AG09309 (cell line): ENCODE measurements around the gene MCM5.
"Not testable (repeated sequence)": the region's sequence is repeated elsewhere in the genome, so short reads cannot be mapped to it uniquely, and the experiment has no call there.

Experiments used
- DNase-seq: peaks from one replicate; pipeline ENCODE4 v3.0.0-alpha.2; 2010; ENCODE audit warnings: low read depth
- H3K4me3 ChIP-seq: 2 replicates; pipeline ENCODE4 v1.5.1; 2011; ENCODE audit warnings: mild to moderate bottlenecking, low read depth, low read length, moderate library complexity; ENCODE audit not compliant: control insufficient read depth
- TF ChIP-seq, protein P1 (sequence below): IDR thresholded peaks from 2 replicates; pipeline ENCODE4 v1.5.1; 2011; ENCODE audit warnings: mild to moderate bottlenecking, low read depth, low read length, inconsistent platforms; ENCODE audit not compliant: insufficient read depth, control insufficient read depth; ENCODE audit errors: missing control alignments

The MCM5 gene

DNA sequence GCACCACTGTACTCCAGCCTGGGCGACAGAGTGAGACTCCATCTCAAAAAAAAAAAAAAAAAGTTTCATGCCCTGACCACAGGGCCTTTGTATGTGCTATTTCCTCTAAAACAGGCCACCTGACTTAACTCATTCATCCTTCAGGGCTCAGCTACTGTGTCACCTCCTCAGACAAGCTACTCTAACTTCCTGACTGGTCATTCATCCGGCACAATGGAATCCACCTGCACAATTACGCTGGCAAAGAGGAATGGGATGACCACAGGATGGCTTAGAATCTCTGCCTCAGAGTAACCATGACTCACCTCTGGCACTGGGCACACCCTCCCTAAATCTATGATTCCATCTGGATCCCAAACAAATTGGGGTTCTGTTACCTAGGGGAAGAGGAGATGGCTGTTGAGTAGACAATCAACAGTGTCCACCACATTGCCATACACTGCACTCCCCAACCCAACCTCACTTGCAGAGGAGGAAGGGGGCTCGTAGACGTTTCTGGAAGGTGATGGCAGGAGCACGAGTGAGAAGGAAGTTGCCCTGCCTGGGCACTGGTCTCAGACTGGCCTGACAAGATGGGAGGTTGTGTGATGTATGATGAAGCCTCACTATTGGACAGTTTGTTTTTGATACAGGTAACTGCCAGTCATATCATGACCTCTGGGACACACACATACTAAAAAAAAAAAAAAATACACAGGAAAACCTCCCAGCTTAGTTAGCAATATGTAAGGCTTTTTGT, 41.9 kb upstream of the MCM5 start:
- no peak overlapping the region for H3K4me3 ChIP-seq
- no peak for DNase-seq
- TF ChIP-seq, protein P1, sequence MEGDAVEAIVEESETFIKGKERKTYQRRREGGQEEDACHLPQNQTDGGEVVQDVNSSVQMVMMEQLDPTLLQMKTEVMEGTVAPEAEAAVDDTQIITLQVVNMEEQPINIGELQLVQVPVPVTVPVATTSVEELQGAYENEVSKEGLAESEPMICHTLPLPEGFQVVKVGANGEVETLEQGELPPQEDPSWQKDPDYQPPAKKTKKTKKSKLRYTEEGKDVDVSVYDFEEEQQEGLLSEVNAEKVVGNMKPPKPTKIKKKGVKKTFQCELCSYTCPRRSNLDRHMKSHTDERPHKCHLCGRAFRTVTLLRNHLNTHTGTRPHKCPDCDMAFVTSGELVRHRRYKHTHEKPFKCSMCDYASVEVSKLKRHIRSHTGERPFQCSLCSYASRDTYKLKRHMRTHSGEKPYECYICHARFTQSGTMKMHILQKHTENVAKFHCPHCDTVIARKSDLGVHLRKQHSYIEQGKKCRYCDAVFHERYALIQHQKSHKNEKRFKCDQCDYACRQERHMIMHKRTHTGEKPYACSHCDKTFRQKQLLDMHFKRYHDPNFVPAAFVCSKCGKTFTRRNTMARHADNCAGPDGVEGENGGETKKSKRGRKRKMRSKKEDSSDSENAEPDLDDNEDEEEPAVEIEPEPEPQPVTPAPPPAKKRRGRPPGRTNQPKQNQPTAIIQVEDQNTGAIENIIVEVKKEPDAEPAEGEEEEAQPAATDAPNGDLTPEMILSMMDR, result no peak

DNA sequence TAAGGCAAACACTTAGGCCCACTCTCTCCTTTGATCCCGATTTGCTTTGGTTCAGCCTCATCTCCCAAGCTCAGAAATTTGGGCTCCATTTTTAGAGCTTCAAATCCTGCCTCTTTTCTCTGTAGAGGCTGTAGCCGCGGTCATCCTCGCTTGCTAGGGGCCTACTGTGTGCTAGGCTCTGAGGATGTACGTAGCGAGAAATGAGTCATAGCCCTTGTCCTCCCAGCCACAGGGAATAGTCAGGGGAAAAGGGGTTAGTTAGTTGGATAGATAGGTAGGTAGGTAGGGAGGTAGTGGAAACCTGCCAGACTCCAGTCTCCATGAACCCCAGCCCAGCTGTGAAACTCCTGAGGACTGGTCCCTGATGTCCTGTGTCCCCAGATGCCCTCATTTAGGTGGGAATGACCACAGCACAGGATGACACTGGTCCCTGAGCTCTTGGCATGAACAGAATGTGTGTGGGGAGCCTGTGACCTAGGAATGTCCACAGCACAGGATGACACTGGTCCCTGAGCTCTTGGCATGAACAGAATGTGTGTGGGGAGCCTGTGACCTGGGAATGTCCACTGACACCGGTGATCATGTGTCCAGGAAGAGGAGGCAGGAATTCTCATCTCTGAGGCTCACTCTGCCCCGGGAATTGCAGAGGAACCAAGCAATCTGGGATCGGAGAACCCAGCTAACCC, 40.4 kb upstream of the MCM5 start:
- H3K4me3 ChIP-seq, result no peak overlapping the region
- TF ChIP-seq, protein P1, result no peak
- DNase-seq, result no peak

DNA sequence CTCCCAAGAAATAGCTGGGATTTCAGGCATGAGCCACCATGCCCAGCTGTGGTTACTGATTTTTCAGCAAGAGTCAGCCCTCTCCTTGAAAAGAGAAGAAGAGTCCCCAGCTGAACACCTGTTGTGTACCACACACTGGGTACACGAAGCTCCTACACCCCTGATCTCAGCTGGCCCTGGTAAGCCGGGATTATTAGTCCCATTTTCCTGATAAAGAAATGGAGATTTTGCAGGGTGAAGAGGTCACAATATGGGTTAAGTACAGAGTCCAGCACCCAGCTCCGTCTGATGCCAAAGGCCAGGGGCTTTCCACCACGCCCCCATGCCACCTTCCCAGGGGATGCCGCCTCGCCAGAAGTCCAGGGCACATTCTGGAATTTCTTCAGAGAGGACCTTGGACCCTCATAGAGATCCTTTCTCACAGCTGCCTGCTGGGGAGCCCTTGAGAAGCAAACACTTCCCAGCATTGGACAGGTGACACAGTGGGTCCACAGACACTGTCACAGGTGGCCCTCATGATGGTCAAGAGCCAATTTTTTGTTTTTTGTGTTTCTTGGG, 38.9 kb upstream of the MCM5 start:
- no peak for DNase-seq
- TF ChIP-seq, protein P1, result no peak
- no peak overlapping the region for H3K4me3 ChIP-seq

DNA sequence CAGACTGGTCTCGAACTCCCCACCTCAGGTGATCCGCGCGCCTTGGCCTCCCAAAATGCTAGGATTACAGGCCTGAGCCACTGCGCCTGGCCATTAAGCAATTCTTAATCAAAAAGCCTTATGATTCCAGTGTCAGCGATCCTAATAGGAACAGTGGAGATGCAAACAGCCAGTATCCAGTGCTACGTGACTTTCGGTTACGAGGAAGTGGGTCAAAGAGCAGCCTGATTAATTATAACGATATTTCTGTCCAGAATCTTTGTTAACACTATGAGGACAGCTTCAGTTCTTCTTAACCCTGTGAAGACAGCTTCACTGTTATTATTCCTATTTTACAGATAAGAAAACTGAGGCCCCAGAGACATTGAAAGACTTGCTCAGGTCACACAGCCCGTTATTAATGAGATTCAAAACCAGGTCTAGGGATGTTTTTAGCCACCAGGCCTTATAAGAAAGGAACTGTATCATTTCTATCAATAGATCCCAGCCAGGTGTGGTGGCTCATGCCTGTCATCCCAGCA, 36.3 kb upstream of the MCM5 start:
- no peak for DNase-seq
- no peak overlapping the region for H3K4me3 ChIP-seq
- TF ChIP-seq, protein P1, result no peak

DNA sequence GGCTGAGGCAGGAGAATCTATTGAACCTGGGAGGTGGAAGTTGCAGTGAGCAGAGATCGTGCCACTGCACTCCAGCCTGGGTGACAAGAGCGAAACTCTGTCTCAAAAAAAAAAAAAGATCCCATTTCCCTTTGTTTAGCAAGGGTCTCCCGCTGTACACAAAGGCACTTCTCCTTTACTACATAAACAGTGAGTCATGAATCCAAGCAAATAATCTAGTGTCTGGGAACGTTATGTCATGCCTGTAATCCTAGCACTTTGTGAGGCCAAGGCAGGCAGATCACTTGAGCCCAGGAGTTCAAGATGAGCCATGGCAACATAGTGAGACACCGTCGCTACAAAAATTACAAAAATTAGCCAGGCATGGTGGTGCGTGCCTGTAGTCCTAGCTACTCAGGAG, 35.7 kb upstream of the MCM5 start:
- not testable (repeated sequence) for H3K4me3 ChIP-seq, DNase-seq

DNA sequence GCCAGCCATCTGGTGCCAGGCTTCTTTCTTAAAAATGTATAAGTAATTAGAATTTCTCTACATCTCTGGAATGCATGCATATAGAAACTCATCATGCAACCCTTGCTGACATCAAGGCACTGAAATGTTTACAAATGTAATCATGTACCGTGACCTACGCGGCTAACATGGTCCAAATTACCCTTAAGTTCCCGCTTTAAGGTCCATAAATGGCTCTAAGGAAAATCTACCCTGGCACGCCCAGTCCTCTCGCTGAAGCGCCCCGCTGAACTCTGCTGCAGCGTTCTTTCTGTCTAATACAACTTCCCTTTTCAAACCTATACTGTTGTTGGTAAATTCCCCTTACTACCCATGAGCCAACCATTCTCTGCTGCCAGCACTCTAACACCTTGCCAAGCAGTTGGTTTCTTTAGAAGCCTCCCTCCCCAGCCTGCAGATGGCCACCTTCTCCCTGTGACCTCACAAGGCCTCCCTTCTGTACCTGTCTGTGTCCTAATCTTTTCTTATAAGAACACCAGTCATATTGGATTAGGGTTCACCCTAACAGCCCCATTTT, 32.5 kb upstream of the MCM5 start:
- TF ChIP-seq, protein P1, result no peak
- no peak overlapping the region for H3K4me3 ChIP-seq
- DNase-seq, result no peak

DNA sequence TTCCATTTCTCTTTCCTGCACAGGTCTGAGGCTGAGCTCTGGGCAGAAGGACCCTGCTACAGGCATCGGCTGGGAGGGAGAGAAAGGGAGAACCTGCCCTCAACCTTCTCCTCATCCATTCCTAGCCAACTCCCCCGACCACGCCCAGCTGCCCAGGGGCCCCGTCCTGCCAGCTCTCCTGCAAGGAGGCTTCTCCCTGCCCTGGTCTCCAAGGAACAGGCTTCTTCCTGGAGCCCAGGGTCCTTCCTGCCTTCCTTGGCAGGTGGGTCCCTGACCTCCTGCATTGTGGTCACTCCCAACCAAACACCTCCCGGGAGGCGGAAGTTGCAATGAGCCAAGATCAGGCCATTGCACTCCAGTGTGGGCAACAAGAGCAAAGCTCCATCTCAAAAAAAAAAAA, 31.6 kb upstream of the MCM5 start:
- H3K4me3 ChIP-seq, result no peak overlapping the region
- no peak for DNase-seq
- TF ChIP-seq, protein P1, result no peak
